Measurements from ENCODE around the gene TSSK3. TPM values are rescaled to one million over a fixed set of nuclear protein-coding genes. Genes with fewer than 3 reads are reported as not detected.

TSSK3 gene
- total RNA-seq, 1 experiment from 2014 or later = 2.9 TPM

- H3K27me3 Mint-ChIP-seq (ENCODE audit: low read depth) = peaks cover 5% of the 10 kb centered on the region; the same call in 1 of the 2 replicates
- ATAC-seq (no peak), DNase-seq (ENCODE audit: low spot score) (no peak)
- no peak overlapping the region for H3K27ac Mint-ChIP-seq
- no peak for TF ChIP-seq TEAD1 (CRISPR knock-in tag; IDR thresholded peaks at IDR 0.05)
- TF ChIP-seq JUN (CRISPR knock-in tag; IDR thresholded peaks at IDR 0.05) = no peak
- no peak for TF ChIP-seq NR2C2 (CRISPR knock-in tag; IDR thresholded peaks at IDR 0.05)
- no peak for TF ChIP-seq ZNF317 (CRISPR knock-in tag; IDR thresholded peaks at IDR 0.05; ENCODE audit: borderline replicate concordance, low read depth)
- no peak for TF ChIP-seq GRHL2 (CRISPR knock-in tag; IDR thresholded peaks at IDR 0.05; ENCODE audit: insufficient replicate concordance, severe bottlenecking)
- no peak for TF ChIP-seq MLX (CRISPR knock-in tag; IDR thresholded peaks at IDR 0.05)
- TF ChIP-seq ATF1 (CRISPR knock-in tag; IDR thresholded peaks at IDR 0.05) = no peak
- TF ChIP-seq IRF1 (CRISPR knock-in tag; IDR thresholded peaks at IDR 0.05) = no peak
- no peak for TF ChIP-seq ZNF263 (CRISPR knock-in tag; IDR thresholded peaks at IDR 0.05; ENCODE audit: low read depth)
- no peak for TF ChIP-seq E2F4 (CRISPR knock-in tag; IDR thresholded peaks at IDR 0.05; ENCODE audit: borderline replicate concordance, low read depth)
- no peak for TF ChIP-seq ZNF396 (CRISPR knock-in tag; IDR thresholded peaks at IDR 0.05; ENCODE audit: borderline replicate concordance)
- no peak for TF ChIP-seq MXD4 (CRISPR knock-in tag; IDR thresholded peaks at IDR 0.05; ENCODE audit: borderline replicate concordance)
- TF ChIP-seq EMX1 (CRISPR knock-in tag; IDR thresholded peaks at IDR 0.05) = no peak
- TF ChIP-seq ATF3 (CRISPR knock-in tag; conservative IDR thresholded peaks at IDR 0.05) = no peak
- TF ChIP-seq ZNF512 (CRISPR knock-in tag; IDR thresholded peaks at IDR 0.05; ENCODE audit: borderline replicate concordance) = no peak
- TF ChIP-seq ATF6 (CRISPR knock-in tag; IDR thresholded peaks at IDR 0.05) = no peak
- TF ChIP-seq ATF2 (CRISPR knock-in tag; IDR thresholded peaks at IDR 0.05; ENCODE audit: borderline replicate concordance, low read depth) = no peak
- H3K36me3 Mint-ChIP-seq = peaks cover 3% of the 10 kb centered on the region; the same call in 1 of the 2 replicates
- H3K4me3 Mint-ChIP-seq = no peak overlapping the region
- ChIA-PET POLR2A (interaction anchor here (0.6 kb wide), 1 partner anchor 351 kb away, joined by 4 read pairs; no protein-coding TSS in a partner anchor), CTCF (interaction anchor here (0.6 to 1.8 kb wide), 5 partner anchors 12 to 361 kb away, joined by 3 to 7 read pairs (median 4); partner anchors contain the start of gene BSDC1)
- peaks cover 3% of the 10 kb centered on the region; the same call in 1 of the 2 replicates for H3K4me1 Mint-ChIP-seq
- H3K9me3 Mint-ChIP-seq = peaks cover 6% of the 10 kb centered on the region; the same call in 1 of the 2 replicates
Measured at GRCh38 chr1:32405672-32406467, 43.5 kb downstream of the TSSK3 start.
